ENCODE results near the gene EIF2B2.
"Not testable (repeated sequence)": the region's sequence is repeated elsewhere in the genome, so short reads cannot be mapped to it uniquely, and the experiment has no call there.

Gene EIF2B2

DNA sequence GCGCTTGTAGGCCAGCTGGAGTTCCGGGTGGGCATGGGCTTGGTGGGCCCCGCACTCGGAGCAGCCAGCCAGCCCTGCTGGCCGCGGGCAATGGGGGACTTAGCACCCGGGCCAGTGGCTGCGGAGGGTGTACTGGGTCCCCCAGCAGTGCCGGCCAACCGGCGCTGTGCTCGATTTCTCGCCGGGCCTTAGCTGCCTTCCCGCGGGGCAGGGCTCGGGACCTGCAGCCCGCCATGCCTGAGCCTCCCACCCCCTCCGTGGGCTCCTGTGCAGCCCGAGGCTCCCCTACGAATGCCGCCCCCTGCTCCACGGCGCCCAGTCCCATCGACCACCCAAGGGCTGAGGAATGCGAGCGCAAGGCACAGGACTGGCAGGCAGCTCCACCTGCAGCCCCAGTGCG lies 8.5 kb upstream of the EIF2B2 start:
- not testable (repeated sequence) for DNase-seq (ENCODE audit: low read depth in 2 of 2)

GRCh38 chr14:74995781-74996180 lies 6.9 kb upstream of the EIF2B2 start:
- not testable (repeated sequence) for DNase-seq (ENCODE audit: low read depth in 2 of 2)

GRCh38 chr14:75001261-75001660 lies 1.5 kb upstream of the EIF2B2 start:
- no peak for DNase-seq (ENCODE audit: low read depth in 2 of 2)

DNA sequence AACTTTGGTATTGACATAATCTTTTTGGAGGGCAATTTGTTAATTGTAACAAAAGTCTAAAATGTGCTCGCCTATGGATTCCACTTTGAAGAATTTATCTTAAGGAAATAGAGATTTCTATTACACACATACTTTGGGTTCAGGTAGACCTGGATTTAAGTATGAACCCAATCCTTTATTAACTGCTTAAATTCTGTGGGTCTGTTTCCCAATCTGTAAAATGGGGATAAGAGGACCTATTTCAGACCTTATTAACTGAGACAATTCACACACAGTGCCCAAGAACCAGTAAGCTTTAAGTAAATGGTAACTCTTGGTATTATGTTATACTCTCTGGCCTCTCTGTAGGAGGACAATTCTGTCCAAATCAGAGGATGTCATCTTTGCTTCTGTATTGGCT lies 822 bp upstream of the EIF2B2 start:
- DNase-seq (ENCODE audit: low read depth in 2 of 2) = no peak

DNA sequence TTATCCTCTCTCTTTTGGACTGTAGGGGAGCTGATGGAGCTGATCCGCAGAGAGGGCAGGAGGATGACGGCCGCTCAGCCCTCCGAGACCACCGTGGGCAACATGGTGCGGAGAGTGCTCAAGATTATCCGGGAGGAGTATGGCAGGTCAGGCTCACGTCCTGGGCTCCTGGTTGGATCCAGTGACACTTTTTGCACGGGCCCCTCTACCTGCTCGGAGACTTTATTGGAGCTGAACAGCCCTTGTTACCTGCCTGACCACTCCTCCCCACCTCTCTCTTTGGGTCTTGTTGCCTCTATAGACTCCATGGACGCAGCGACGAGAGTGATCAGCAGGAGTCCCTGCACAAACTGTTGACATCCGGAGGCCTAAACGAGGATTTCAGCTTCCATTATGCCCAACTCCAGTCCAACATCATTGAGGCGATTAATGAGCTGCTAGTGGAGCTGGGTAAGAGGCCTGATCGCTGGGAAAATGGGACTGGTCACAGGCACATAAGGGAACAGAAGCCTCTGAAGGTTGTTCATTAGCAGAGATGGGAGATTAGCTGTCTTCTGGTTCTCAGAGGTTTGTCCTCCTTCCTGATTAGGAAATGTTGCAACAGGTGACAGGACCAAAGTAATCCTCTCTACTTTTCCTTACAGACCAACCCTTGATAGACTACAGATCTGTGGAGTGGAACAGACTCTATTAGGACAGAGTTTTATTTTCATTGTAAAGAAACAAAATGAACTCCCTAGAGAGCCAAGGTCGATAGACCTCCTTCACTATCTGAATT lies 718 bp downstream of the EIF2B2 start:
- DNase-seq (ENCODE audit: low read depth in 2 of 2) = no peak

- DNase-seq (ENCODE audit: low read depth in 2 of 2) = no peak
These were observed 2.6 kb downstream of the EIF2B2 start for GRCh38 chr14:75005357-75005756.

- DNase-seq (ENCODE audit: low read depth in 2 of 2) = no peak
These were observed 6.5 kb downstream of the EIF2B2 start for GRCh38 chr14:75009176-75009575.

- no peak for DNase-seq (ENCODE audit: low read depth in 2 of 2)
These were observed 7.9 kb downstream of the EIF2B2 start for GRCh38 chr14:75010472-75011093.

- DNase-seq (ENCODE audit: low read depth in 2 of 2) = no peak
These were observed 8.8 kb downstream of the EIF2B2 start for GRCh38 chr14:75011356-75011994.

DNA sequence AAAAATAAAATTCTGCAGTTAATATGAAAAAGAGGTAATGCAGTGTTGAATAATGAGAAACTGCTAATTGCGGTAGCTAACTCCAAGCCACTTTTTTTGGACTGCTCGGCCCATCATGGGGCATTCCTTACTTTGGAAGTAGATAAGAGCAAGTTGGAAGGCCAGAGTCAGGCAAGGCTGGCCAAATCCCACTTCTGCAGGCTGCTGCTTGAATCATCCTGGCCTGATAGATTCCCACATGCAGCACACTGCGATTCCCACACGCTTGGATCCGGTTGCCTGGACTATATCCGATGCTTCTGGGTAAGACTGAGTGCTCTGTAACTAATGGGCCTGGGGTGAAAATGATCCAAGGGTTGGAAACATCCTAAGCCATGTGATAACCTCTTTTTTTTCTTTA lies 10.6 kb downstream of the EIF2B2 start:
- no peak for DNase-seq (ENCODE audit: low read depth in 2 of 2)

DNA sequence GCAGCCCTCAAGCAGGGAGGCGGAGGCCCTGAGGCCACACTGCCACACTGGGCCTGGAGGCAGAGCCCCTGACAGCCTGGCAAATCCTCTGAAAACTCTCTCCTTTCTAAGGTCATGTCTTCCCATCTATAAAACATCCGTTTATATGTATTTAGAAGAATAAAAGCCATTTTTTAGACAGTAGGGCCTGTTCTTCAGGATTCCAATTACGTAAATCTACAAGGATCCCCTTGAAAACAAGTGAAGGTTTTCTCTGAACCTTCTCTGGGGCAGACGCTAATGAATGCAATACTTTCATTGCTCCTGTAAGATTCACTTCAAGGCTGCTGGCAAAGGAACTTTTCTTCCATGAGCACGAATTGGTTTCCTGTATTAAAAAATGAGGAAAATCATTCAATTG lies 12.8 kb downstream of the EIF2B2 start:
- DNase-seq (ENCODE audit: low read depth in 2 of 2) = no peak

GRCh38 chr14:75016815-75017214 lies 14.1 kb downstream of the EIF2B2 start:
- DNase-seq (ENCODE audit: low read depth in 2 of 2) = no peak

- no peak for DNase-seq (ENCODE audit: low read depth in 2 of 2)
These were observed 16.0 kb downstream of the EIF2B2 start for GRCh38 chr14:75018694-75019093.

DNA sequence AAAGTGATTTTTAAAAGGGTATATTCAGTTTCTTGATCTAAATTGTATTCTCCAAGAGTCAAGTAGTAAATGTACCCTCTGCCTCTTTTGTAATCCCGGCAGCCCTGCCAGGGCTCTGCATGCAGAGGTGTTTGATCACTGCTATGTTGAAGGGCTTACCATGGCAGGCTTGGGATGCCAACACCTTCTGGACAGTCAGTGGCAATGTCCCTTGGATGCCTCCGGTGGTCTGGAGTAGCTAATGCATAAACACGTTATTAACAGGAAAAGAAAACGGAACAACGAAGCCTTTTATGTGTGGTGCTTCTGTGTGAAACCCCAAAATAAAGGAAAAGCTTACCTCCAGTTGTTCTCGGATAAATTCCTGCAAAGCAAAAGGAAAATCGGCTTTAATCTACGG lies 19.9 kb downstream of the EIF2B2 start:
- DNase-seq (ENCODE audit: low read depth in 2 of 2) = no peak

DNA sequence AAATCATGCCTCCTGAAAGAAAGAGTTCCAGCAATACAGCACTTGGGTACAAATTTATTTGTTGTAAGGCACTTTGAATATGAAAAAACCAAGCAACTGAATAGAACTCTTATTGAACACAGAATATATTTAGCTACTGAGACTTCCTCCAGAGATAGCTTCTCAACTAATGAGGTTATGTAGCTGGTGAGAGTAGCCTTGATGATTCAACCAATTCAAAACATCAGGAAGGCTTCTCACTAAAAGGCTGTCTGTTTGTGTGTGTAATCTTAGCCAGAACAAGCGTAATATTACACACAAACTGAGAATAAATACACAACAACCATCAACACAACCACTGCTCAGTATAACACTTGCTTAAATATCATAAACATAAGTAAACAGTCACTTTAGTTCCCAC lies 20.4 kb downstream of the EIF2B2 start:
- DNase-seq (ENCODE audit: low read depth in 2 of 2) = no peak

GRCh38 chr14:75025082-75025481 lies 22.4 kb downstream of the EIF2B2 start:
- DNase-seq (ENCODE audit: low read depth in 2 of 2) = no peak

DNA sequence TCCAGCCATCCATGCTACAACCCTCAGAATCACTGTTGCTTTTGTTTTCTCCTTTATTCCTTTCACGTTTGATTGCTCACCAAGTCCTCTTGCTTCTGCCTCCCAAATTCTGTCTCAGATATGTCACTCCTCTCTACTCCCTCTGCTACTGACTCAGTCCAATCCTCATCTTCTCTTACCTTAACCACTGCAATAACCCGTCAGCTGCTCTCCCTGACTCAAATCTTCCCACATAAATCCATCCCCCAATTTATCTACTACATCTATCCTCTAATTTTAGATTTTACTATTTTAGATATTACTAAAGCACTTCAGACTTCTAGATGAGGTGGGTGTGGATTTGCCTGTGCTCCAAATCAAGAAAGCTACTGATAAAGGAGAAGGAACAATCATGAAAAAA lies 23.2 kb downstream of the EIF2B2 start:
- DNase-seq (ENCODE audit: low read depth in 2 of 2) = no peak

GRCh38 chr14:75030147-75030546 lies 27.4 kb downstream of the EIF2B2 start:
- DNase-seq (ENCODE audit: low read depth in 2 of 2) = no peak

DNA sequence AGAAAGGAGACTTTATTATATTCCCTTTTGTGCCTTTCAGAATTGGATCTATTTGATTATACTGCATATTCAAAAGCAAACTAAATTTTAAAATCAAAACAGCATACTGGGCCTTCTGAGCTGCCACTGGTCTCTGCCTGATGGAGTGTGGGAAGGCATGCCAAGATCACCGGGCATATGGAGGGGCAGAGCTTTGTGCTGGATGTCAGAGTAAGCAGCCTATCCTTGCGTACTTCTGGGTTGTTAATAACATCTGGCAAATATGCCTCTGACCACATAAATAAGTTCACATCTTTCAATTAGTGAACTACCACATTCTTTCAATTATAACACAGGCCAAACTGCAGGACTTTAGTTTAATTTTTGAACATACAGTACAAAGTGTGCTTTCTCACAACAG lies 30.2 kb downstream of the EIF2B2 start:
- no peak for DNase-seq (ENCODE audit: low read depth in 2 of 2)

- no peak for DNase-seq (ENCODE audit: low read depth in 2 of 2)
These were observed 37.8 kb downstream of the EIF2B2 start for GRCh38 chr14:75040507-75040906.

GRCh38 chr14:75040959-75041358 lies 38.2 kb downstream of the EIF2B2 start:
- DNase-seq (ENCODE audit: low read depth in 2 of 2) = no peak

GRCh38 chr14:75041613-75042012 lies 38.9 kb downstream of the EIF2B2 start:
- DNase-seq (ENCODE audit: low read depth in 2 of 2) = no peak

GRCh38 chr14:75042035-75042434 lies 39.3 kb downstream of the EIF2B2 start:
- no peak for DNase-seq (ENCODE audit: low read depth in 2 of 2)
